ENCODE measurements around the gene ZFYVE27. TPM values are rescaled to one million over a fixed set of nuclear protein-coding genes. Genes with fewer than 3 reads are reported as not detected.

ZFYVE27 gene
- total RNA-seq, 1 donor from 2014 or later = 32.3 TPM

DNA sequence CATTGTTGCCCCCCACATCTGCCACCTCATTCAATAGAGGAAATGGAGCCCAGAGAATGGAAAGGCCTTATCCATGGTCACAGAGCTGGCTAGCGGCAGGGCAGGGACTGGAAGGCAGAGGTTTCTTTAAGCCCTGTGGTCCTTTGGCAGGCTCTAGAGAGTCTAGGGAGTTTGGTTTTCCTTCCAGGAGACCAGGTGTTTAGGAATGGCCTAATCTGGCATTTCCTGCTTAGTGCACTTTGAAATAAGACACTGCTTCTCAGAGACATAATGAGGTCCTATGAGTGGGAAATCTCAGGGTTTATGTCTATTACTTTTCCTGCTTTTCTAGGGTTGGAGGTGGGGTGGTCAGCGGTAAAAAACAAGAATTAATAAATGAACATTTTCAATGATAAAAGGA is 17.3 kb upstream of the ZFYVE27 start:
- Histone ChIP-seq H3K36me3 (ENCODE audit: control insufficient read depth, insufficient read depth, low read length) (peaks cover 4% of the 10 kb centered on the region), H3K27me3 (ENCODE audit: control insufficient read depth, insufficient read depth, low read length) (no peaks in the 10 kb centered on the region), H3K4me3 (ENCODE audit: low read depth, low read length) (no peak overlapping the region)
- DNase-seq (ENCODE audit: low read depth) = no peak
- TF ChIP-seq, protein P1, sequence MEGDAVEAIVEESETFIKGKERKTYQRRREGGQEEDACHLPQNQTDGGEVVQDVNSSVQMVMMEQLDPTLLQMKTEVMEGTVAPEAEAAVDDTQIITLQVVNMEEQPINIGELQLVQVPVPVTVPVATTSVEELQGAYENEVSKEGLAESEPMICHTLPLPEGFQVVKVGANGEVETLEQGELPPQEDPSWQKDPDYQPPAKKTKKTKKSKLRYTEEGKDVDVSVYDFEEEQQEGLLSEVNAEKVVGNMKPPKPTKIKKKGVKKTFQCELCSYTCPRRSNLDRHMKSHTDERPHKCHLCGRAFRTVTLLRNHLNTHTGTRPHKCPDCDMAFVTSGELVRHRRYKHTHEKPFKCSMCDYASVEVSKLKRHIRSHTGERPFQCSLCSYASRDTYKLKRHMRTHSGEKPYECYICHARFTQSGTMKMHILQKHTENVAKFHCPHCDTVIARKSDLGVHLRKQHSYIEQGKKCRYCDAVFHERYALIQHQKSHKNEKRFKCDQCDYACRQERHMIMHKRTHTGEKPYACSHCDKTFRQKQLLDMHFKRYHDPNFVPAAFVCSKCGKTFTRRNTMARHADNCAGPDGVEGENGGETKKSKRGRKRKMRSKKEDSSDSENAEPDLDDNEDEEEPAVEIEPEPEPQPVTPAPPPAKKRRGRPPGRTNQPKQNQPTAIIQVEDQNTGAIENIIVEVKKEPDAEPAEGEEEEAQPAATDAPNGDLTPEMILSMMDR (IDR thresholded peaks at IDR 0.05; ENCODE audit: insufficient read depth, low read length, poor library complexity, severe bottlenecking) = no peak

DNA sequence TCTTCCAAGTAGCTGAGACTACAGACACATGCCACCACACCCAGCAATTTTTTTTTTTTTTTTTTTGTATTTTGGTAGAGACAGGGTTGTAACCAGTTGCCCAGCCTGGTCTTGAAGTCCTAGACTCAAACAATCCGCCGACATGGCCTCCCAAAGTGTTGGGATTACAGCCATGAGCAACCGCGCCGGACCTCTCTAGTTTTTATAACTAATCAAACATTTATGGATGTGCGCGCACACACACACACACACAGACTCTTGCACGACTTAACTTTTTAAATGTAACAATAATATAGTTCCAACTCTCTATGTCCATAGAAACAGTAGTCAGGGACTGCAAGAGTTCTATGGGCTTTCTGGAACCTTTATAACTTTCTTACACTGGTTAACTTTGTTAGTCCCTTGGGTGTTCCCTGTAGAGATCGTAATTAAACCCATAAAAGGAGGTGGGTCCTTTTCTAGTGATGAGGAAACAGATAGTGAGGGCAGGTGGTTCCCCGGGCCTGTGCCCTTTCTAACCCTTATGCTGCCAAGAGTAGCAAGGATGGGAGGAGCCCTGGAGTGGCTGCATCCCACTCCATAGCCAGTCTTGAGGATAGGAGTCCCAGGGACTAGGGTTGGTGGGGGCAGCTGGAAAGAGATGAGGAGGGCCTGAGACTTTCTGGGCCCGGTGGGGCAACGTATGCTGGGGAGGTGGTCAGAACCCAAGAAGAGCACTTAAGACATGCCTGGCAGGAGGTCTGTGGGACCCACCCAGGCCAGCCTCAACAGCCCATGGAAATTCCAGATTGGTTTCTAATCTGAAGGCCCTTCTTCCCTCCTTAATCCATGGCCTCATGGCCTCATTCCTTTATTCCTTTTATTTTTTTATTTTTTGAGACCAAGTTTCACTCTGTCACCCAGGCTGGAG is 14.8 kb upstream of the ZFYVE27 start:
- peaks cover 4% of the 10 kb centered on the region for H3K36me3 ChIP-seq (ENCODE audit: control insufficient read depth, insufficient read depth, low read length)

DNA sequence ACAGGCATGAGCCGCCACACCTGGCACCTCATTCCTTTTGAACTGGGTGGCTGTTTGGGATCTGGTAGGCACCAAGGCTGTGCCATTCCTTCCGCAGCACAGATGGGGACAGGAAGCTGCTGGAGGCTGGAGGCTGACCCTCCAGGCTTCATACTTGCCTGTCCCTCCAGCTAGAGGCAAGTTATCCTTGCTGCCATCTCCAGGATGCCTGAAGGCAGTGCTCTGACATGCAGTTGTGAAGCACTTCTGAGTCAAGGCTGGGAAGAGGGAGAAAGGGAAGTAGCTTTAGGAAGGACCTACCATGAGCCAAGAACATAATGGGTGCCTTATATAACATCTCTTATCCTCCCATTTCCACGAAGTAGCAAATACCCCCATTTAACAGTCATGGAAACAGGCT is 13.9 kb upstream of the ZFYVE27 start:
- Histone ChIP-seq H3K27me3 (ENCODE audit: control insufficient read depth, insufficient read depth, low read length) (no peaks in the 10 kb centered on the region), H3K4me3 (ENCODE audit: low read depth, low read length) (no peak overlapping the region), H3K36me3 (ENCODE audit: control insufficient read depth, insufficient read depth, low read length) (peaks cover 2% of the 10 kb centered on the region)
- TF ChIP-seq, protein P1 (IDR thresholded peaks at IDR 0.05; ENCODE audit: insufficient read depth, low read length, poor library complexity, severe bottlenecking) = no peak
- no peak for DNase-seq (ENCODE audit: low read depth)

More for the DNA sequence above, 14.8 kb upstream of the ZFYVE27 start:
- H3K4me3 ChIP-seq (ENCODE audit: low read depth, low read length) = no peak overlapping the region
- TF ChIP-seq, protein P1 (IDR thresholded peaks at IDR 0.05; ENCODE audit: insufficient read depth, low read length, poor library complexity, severe bottlenecking) = no peak
- DNase-seq (ENCODE audit: low read depth) = no peak
- H3K27me3 ChIP-seq (ENCODE audit: control insufficient read depth, insufficient read depth, low read length) = no peaks in the 10 kb centered on the region

DNA sequence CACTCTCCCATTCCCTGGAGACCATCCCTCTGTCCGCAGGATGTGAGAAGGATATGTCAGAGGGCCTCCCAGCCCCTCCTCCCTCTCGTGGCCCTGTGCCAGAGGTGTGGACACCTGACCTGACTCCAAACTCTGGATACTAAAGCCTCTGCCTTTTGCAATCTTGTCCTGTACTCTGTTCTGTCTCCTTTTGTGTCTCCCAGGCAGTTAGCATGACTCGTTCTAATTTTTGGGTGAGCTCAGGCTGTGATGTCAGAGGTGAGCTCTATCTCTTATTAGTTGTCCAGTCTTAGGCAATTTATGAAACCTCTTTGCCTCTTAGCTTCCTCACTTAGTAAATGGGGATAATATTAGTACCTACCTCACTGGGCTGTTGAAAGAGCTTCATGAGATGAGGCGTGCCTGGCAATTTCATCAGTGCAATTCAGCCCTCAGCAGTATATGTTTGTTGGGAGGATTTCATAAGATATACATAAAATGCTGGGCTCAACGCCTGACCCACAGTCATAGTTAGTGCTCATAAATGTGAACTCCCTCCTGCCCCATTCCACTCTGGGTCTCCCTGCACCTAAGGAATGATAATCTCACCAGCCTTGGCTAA is 12.5 kb upstream of the ZFYVE27 start:
- TF ChIP-seq, protein P1 (IDR thresholded peaks at IDR 0.05; ENCODE audit: insufficient read depth, low read length, poor library complexity, severe bottlenecking) = no peak
- no peak for DNase-seq (ENCODE audit: low read depth)
- Histone ChIP-seq H3K27me3 (ENCODE audit: control insufficient read depth, insufficient read depth, low read length) (no peaks in the 10 kb centered on the region), H3K4me3 (ENCODE audit: low read depth, low read length) (no peak overlapping the region), H3K36me3 (ENCODE audit: control insufficient read depth, insufficient read depth, low read length) (no peaks in the 10 kb centered on the region)

DNA sequence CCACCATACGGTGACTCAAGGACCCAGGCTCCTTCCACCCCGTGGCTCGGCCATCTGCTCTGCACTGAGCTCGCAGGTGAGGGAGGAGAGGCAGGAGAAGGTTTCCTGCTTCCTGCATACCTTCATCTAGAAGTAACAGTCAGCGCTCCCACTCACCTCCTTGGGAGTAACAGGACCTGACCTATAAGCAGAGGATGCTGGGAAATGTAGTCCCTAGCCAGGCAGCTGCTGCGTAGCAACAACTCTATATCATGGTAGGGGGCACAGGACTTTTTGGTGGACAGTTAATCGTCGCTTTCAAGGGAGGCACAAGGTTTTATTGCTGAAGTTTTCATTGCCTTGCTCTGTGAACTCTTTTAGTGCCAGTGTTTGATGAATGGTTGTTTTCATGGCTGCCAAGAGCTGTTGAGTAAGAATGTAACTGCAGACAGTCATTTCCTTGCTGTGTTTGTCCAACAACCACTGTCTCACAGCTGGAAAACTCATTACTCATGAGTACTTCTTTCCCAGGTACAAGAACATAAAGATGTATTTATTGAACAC is 10.2 kb upstream of the ZFYVE27 start:
- Histone ChIP-seq H3K36me3 (ENCODE audit: control insufficient read depth, insufficient read depth, low read length) (no peaks in the 10 kb centered on the region), H3K4me3 (ENCODE audit: low read depth, low read length) (peak overlapping the region; percentile 42), H3K27me3 (ENCODE audit: control insufficient read depth, insufficient read depth, low read length) (no peaks in the 10 kb centered on the region)
- no peak for DNase-seq (ENCODE audit: low read depth)
- TF ChIP-seq, protein P1 (IDR thresholded peaks at IDR 0.05; ENCODE audit: insufficient read depth, low read length, poor library complexity, severe bottlenecking) = no peak

Data from kidney epithelial cell (primary cell).